Adrenal gland (tissue), 12 donors: Measurements from ENCODE around the gene DGKK. TPM values are rescaled to one million over a fixed set of nuclear protein-coding genes. Genes with fewer than 3 reads are reported as not detected.

Source experiments
- DNase-seq, 7 donors: peaks; one replicate each; pipeline ENCODE4 v3.0.0-alpha.2; 2019 to 2020
- H3K27ac ChIP-seq, 5 donors: fragments of 200-600 bp; sonication (generic) in 4 of 5; 1 replicate in 3 of 5; 2 replicates in 2 of 5; pipeline versions ENCODE4 v1.5.1 to v1.8.0; 2016 to 2020; ENCODE audit warnings: mild to moderate bottlenecking in 1 of 5
- H3K27me3 ChIP-seq: fragments of 200-600 bp; 2 replicates; pipeline ENCODE4 v1.8.0; 2021
- H3K36me3 ChIP-seq, 2 donors: fragments of 200-600 bp; replicated peaks in 1 of 2; 1 replicate in 1 of 2; 2 replicates in 1 of 2; pipeline versions ENCODE4 v1.5.1 to v1.8.0; 2018 to 2022
- H3K4me1 ChIP-seq, 2 donors: fragments of 200-600 bp; replicated peaks in 1 of 2; 1 replicate in 1 of 2; 2 replicates in 1 of 2; pipeline versions ENCODE4 v1.5.1 to v1.8.0; 2018 to 2021
- H3K4me3 ChIP-seq, 4 donors: fragments of 200-600 bp; sonication (generic) in 3 of 4; one replicate each; pipeline ENCODE4 v1.5.1; 2016 to 2018
- H3K9me3 ChIP-seq, 3 donors: fragments of 200-600 bp; sonication (generic) in 1 of 3; replicated peaks in 1 of 3; 1 replicate in 2 of 3; 2 replicates in 1 of 3; pipeline versions ENCODE4 v1.5.1 to v1.8.0; 2016 to 2021
- POLR2A ChIP-seq, 2 donors: fragments of 450-650 bp; IDR thresholded peaks; one replicate each; pipeline ENCODE4 v1.6.1; 2017; ENCODE audit warnings: antibody characterized with exemption in 2 of 2, mild to moderate bottlenecking in 2 of 2, moderate library complexity in 1 of 2
- WGBS, 4 donors: extraction: QIAGEN DNeasy Blood & Tissue Kit in 2 of 4; methylation state at CpG; one replicate each; pipeline versions ENCODE4 v1.1.5 to v1.1.7; 2013 to 2017; 5-methylcytosine and 5-hydroxymethylcytosine counted together
- intact Hi-C, 2 donors: fragments of 100-400 bp; cut with DNase I; formaldehyde crosslinking; loops; one replicate each; pipeline versions ENCODE4 v1.14.1 to v1.15.0; 2022 to 2023
- polyA plus RNA-seq, 3 donors: library from polyadenylated mRNA; stranded (reverse); fragments of 200-250 nt in 2 of 3; fragments of 350-450 nt in 1 of 3; fragmentation: Illumina TruSeq in 1 of 3; extraction: RNeasy Lipid Tissue Mini Kit (QIAGEN cat#74804) in 1 of 3; gene quantifications; one replicate each; pipeline ENCODE4 v1.2.3, GENCODE V29; 2013 to 2014
- total RNA-seq, 9 donors: library from RNA; depleted of rRNA in 4 of 9; stranded (reverse); fragments of >200 nt in 4 of 9; fragments of 120-200 nt in 1 of 9; fragmentation: NEBNext Ultra II Directional in 1 of 9; extraction: Animal tissue kit (Norgen Biotek cat#: 25700) in 1 of 9; gene quantifications; one replicate each; pipeline versions ENCODE4 v1.1.0 to v1.2.4, GENCODE V29; 2013 to 2023
- TF ChIP-seq, protein P1 (sequence below), 6 experiments: fragments of 450-650 bp in 4 of 6; fragments of 200-600 bp in 2 of 6; sonication (generic) in 1 of 6; IDR thresholded peaks; 1 replicate in 5 of 6; 2 replicates in 1 of 6; pipeline versions ENCODE4 v1.5.1 to v1.8.0; 2016 to 2021; ENCODE audit warnings: antibody characterized with exemption in 6 of 6, mild to moderate bottlenecking in 2 of 6, moderate library complexity in 1 of 6
- donor health status: healthy with polysubstance abuse.
- donor health status: Bipolar disorder and iron deficiency.
- donor health status: DM: yes; HTN: yes; CAD: no.
- donor health status: DM: no; HTN: no; CAD: no.
- donor health status: DM: no; HTN: no; CAD: no.
- donor health status: DM: yes; HTN: yes; CAD: no.

The DGKK gene
- total and polyA plus RNA-seq, 12 donors = 0.04 to 5.3 (median 1.3) TPM; not detected in 3

DNA sequence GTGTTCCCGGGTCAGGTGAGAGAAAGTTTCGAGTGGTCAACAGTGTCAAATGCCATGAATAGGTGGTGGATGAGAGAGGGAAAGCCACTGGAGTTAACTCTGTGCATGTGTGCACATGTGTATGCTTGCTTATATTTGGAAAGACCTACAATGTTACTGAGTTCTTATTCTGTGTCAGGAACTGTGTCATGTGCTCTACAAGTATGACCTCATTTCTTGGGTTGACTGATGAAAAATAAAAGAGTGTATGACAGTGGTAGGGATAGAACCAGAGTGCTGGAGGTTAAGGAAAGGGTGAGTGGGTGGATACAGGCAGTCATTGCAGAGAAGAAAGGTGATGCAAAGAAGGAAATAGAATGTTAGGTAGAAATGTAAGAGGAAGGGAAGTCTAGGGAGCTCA is 22.1 kb upstream of the DGKK start:
- no peaks in the 10 kb centered on the region for H3K4me1 ChIP-seq

DNA sequence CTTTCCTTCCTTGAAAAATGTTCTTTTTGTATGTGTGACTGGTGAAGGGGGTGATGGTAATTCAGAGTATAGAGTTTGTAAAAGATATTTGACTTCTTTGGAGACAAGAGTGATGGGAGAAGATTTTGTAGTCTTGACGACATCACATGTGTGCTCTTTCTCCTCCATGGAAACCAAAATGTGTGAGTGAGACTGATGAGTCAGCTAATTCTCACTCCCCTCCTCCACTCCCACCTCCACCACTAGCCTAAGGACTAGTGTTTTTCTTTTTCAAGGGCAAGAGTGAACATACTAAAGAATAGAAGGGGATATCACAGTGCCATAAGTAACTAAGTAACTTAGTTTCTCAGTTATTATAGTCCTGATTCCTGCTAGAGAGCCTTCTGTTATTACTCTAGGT is 14.0 kb upstream of the DGKK start:
- Histone ChIP-seq H3K36me3 (no peaks in the 10 kb centered on the region), H3K4me3 (no peak overlapping the region), H3K4me1 (no peaks in the 10 kb centered on the region), H3K27me3 (peaks cover 22% of the 10 kb centered on the region), H3K9me3 (no peaks in the 10 kb centered on the region), H3K27ac (no peak overlapping the region)
- intact Hi-C loops = no loop called here
- no peak for DNase-seq
- no peak for TF ChIP-seq POLR2A (IDR thresholded peaks at IDR 0.05)
- TF ChIP-seq, protein P1, sequence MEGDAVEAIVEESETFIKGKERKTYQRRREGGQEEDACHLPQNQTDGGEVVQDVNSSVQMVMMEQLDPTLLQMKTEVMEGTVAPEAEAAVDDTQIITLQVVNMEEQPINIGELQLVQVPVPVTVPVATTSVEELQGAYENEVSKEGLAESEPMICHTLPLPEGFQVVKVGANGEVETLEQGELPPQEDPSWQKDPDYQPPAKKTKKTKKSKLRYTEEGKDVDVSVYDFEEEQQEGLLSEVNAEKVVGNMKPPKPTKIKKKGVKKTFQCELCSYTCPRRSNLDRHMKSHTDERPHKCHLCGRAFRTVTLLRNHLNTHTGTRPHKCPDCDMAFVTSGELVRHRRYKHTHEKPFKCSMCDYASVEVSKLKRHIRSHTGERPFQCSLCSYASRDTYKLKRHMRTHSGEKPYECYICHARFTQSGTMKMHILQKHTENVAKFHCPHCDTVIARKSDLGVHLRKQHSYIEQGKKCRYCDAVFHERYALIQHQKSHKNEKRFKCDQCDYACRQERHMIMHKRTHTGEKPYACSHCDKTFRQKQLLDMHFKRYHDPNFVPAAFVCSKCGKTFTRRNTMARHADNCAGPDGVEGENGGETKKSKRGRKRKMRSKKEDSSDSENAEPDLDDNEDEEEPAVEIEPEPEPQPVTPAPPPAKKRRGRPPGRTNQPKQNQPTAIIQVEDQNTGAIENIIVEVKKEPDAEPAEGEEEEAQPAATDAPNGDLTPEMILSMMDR (IDR thresholded peaks at IDR 0.05) = no peak
- WGBS, 4 donors = 62 to 85% (median 68%) methylated on average over 1 of the region's 1 CpG

More for the DNA sequence above, 22.1 kb upstream of the DGKK start:
- no peak overlapping the region for H3K27ac ChIP-seq
- no peaks in the 10 kb centered on the region for H3K36me3 ChIP-seq
- intact Hi-C loops = no loop called here
- no peak for DNase-seq
- H3K9me3 ChIP-seq = no peaks in the 10 kb centered on the region
- TF ChIP-seq, protein P1 (IDR thresholded peaks at IDR 0.05) = no peak
- TF ChIP-seq POLR2A (IDR thresholded peaks at IDR 0.05) = no peak
- peaks cover 26% of the 10 kb centered on the region for H3K27me3 ChIP-seq
- H3K4me3 ChIP-seq = no peak overlapping the region
- WGBS, 4 donors = 52 to 65% (median 61%) methylated on average over 2 of the region's 2 CpGs

DNA sequence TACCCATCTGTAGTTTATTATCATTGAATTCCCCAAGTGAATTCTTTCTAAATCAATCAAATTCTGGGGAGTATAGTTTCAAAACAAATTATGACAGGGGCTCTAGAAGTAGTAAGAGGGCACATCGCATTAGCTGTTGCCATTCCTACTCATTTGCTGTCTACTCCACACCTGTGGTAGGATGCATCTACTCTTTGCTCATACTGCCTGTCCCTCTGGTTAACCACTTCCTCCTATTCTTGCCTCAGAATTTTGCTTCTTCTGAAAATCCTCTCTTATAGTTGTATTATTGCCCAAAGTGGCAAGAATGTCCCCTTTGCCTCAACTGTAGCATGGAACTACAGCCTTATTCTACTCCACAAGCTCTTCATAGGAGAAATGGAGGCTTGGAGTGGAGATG is 12.7 kb upstream of the DGKK start:
- no peak for TF ChIP-seq POLR2A (IDR thresholded peaks at IDR 0.05)
- TF ChIP-seq, protein P1 (IDR thresholded peaks at IDR 0.05) = no peak
- peaks cover 22% of the 10 kb centered on the region for H3K27me3 ChIP-seq
- no peak for DNase-seq
- no peaks in the 10 kb centered on the region for H3K9me3 ChIP-seq
- no peak overlapping the region for H3K4me3 ChIP-seq
- 0 to 79% (median 37%) methylated on average over 1 of the region's 1 CpG for WGBS, 4 donors
- intact Hi-C loops = no loop called here
- H3K4me1 ChIP-seq = no peaks in the 10 kb centered on the region
- no peak overlapping the region for H3K27ac ChIP-seq
- no peaks in the 10 kb centered on the region for H3K36me3 ChIP-seq

DNA sequence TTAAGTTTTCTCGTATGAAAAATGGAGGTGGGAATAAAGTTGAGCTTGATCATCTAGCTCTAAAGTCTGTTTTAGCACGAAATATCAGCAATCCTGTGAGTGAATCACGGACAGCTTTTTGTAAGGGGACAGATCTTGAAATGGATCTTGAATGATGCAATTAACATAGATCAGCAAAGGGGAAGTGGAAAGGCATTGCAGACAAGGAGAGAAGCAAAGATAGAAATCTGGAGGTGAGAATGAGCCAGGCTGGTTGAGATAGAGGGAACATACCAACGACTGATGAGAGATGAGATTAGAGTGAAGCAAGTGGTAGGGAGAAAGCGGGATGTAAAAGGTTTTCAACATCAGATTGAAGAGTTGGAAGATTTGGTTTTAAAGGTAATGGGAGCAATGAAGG is 4.6 kb upstream of the DGKK start:
- 39 to 64% (median 49%) methylated on average over 5 of the region's 5 CpGs for WGBS, 4 donors
- Histone ChIP-seq H3K27ac (no peak overlapping the region), H3K4me3 (no peak overlapping the region), H3K4me1 (no peaks in the 10 kb centered on the region), H3K36me3 (no peaks in the 10 kb centered on the region), H3K9me3 (no peaks in the 10 kb centered on the region), H3K27me3 (peaks cover 31% of the 10 kb centered on the region)
- DNase-seq = no peak
- TF ChIP-seq, protein P1 (IDR thresholded peaks at IDR 0.05) = no peak
- no peak for TF ChIP-seq POLR2A (IDR thresholded peaks at IDR 0.05)
- intact Hi-C loops = no loop called here
